GM10248 (cell line): Measurements from ENCODE around the gene MVB12B.

ENCODE experiments used
- CTCF ChIA-PET: fragments of 300-600 bp; sonication (Branson Sonifier 250); formaldehyde crosslinking; extraction: SDS; loops from one replicate; lab custom pipeline; 2021; ENCODE audit warnings: antibody characterized with exemption; lab: Yijun Ruan, JAX
- POLR2A ChIA-PET: fragments of 350-650 bp; sonication (Branson Sonifier 250); formaldehyde crosslinking; extraction: SDS; loops from one replicate; lab custom pipeline; 2020; ENCODE audit warnings: antibody characterized with exemption; lab: Yijun Ruan, JAX
- DNase-seq: peaks from one replicate; pipeline ENCODE4 v3.0.0; 2012; ENCODE audit errors: extremely low spot score
- TF ChIP-seq, protein P1 (sequence below): IDR thresholded peaks from 2 replicates; pipeline ENCODE4 v1.5.1; 2012; ENCODE audit warnings: mild to moderate bottlenecking, low read depth; ENCODE audit errors: extremely low read depth, missing control alignments, control extremely low read depth

MVB12B gene

DNA sequence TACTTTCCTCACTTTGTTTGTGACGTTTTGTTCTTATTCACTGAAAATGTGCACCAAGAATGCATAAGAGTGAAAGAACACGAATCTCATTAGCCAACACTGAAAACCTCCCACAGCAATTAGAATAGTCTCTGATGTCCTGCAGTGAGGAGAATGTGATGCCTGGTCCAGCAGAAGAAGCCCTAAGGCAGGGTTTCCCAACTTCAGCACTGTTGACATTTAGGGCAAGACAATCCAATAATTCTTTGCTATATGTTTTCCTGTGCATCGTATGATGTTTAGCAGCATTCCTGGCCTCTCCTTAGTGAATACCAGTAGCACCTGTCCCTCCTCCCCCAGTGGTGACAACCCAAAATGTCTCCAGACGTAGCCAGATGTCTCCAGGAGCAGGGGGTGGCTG is 14.8 kb downstream of the MVB12B start:
- CTCF ChIA-PET, result no interaction called here
- POLR2A ChIA-PET, result no interaction called here
- DNase-seq, result no peak
- TF ChIP-seq, protein P1, sequence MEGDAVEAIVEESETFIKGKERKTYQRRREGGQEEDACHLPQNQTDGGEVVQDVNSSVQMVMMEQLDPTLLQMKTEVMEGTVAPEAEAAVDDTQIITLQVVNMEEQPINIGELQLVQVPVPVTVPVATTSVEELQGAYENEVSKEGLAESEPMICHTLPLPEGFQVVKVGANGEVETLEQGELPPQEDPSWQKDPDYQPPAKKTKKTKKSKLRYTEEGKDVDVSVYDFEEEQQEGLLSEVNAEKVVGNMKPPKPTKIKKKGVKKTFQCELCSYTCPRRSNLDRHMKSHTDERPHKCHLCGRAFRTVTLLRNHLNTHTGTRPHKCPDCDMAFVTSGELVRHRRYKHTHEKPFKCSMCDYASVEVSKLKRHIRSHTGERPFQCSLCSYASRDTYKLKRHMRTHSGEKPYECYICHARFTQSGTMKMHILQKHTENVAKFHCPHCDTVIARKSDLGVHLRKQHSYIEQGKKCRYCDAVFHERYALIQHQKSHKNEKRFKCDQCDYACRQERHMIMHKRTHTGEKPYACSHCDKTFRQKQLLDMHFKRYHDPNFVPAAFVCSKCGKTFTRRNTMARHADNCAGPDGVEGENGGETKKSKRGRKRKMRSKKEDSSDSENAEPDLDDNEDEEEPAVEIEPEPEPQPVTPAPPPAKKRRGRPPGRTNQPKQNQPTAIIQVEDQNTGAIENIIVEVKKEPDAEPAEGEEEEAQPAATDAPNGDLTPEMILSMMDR, result no peak

DNA sequence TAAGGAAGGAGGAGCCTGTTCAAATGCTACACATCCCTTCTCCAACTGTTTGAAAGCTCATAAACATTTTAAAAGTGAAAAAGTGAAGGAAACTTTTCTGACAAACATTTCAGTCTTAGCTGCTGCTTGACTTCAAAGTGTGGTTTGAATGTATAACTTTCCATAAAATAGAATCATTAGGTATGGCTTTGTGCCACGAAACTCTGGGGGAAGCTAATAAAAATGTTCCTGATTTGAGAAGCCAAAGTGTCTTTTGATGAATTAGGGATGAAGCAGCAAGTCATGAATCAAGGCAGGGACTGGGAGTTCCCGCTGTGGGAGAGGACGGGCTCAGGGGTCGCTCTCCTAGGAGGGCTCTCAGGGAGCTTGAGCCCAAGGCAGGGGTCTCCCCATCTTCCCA is 15.3 kb downstream of the MVB12B start:
- POLR2A ChIA-PET, result no interaction called here
- TF ChIP-seq, protein P1, result no peak
- CTCF ChIA-PET, result no interaction called here

DNA sequence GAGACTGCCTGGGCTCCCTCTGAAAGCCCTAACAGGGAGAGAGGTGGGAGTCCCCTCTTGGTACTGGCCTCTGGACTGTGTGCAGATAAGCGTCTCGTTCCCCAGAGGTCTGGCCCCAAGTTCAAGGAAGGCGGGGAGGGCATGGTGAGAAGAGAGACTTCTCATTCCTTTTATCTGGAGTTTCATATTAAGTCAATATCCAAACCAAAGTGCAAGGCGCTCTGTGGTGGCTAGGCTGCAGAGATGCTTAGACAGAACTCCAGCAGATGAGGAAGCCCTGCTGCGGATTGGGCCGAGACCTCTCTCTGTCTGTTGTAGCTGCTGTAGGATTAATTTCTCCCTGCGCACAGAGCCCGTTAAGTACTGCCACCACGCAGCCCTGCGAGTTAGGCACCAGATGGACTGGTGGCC is 16.0 kb downstream of the MVB12B start:
- no peak for DNase-seq
- ChIA-PET POLR2A (no interaction called here), CTCF (interaction anchor here (1.1 kb wide), 1 partner anchor 56 kb away, joined by 3 read pairs; no protein-coding TSS in a partner anchor)
- TF ChIP-seq, protein P1, result no peak

More for the DNA sequence above, 15.3 kb downstream of the MVB12B start:
- no peak for DNase-seq

DNA sequence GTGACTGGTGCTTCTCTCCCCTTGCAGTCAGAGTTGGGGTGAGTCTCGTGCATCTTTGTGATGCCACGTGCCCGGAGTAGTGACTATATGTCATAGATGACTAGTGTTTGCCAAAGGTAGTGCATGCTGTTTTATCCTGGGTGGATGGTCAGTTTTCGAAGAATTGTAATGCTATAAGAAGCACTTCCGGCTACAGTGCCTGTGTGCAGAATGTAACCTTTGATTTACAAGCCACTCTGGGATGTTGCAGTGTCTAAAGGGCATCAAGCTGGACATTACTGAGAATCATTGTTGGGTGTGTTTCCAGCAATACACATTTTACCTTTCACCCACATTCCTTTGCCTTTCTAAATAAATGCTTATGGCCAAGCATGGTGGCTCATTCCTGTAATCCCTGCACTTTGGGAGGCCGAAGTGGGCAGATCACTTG is 16.7 kb downstream of the MVB12B start:
- POLR2A ChIA-PET, result no interaction called here
- TF ChIP-seq, protein P1, result no peak
- no peak for DNase-seq
- CTCF ChIA-PET, result interaction anchor here (1.1 kb wide), 1 partner anchor 56 kb away, joined by 3 read pairs; no protein-coding TSS in a partner anchor

DNA sequence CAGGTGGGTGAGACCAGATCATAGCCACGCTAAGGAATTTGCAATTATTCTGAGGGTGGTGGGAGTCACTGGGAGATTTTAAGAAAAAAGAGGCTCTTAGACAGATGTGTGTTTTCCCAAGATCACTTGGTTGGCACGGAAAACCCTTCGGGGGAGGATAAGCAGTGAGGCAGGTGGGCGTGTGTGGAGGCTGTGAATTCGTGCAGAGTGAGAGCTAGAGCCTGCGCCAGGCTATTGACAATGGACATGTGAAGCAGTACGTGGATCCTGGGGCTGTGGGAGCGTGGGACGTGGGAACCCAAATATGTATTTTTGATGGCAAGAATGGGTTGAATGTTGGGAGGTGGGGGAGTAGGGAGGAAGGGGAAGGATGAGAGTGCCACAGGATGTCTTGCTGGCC is 19.4 kb downstream of the MVB12B start:
- ChIA-PET POLR2A (no interaction called here), CTCF (interaction anchor here (1.3 kb wide), 1 partner anchor 19 kb away, joined by 3 read pairs; the partner anchor contains the start of gene MVB12B)
- TF ChIP-seq, protein P1, result no peak
- DNase-seq, result no peak

DNA sequence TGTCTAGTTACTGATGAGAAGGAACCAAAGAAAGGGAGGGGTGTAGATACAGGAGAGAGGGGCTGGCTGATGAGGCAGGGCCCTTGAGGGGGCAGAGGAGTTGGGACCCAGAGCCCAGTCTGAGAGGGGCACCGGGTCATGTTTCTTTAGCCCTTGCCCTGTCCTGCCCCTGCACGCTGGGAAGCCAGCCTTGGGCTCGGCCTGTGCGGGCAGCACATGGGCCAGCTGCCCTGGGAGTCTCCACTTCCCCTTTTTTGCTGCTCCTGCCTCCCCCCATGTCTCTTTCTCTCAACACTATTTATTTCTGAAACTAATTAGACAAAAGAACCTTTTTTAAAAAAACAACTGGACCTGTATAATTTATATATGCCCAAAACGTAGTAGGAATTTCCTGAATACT is 20.5 kb downstream of the MVB12B start:
- DNase-seq, result no peak
- ChIA-PET CTCF (no interaction called here), POLR2A (no interaction called here)
- TF ChIP-seq, protein P1, result no peak
